Left renal cortex interstitium (tissue), 4 donors: ENCODE results near the gene FAM120C. TPM values are rescaled to one million over a fixed set of nuclear protein-coding genes. Genes with fewer than 3 reads are reported as not detected.

Experiments used
- DNase-seq, 4 donors: peaks; one replicate each; pipeline ENCODE4 v3.0.0-alpha.2; 2013; ENCODE audit warnings: low read depth in 4 of 4, low spot score in 2 of 4, missing footprints in 1 of 4
- polyA plus RNA-seq, 4 donors: library from polyadenylated mRNA; unstranded; fragments of 120-200 nt; gene quantifications; one replicate each; pipeline ENCODE4 v1.2.1, GENCODE V29; 2013; ENCODE audit not compliant: insufficient read length in 4 of 4

The FAM120C gene
- 10 to 100 TPM in 2 of 4 donors, 1 to 10 TPM in 2; 8.3 to 13.2 (median 10.6) TPM for polyA plus RNA-seq

GRCh38 chrX:54182864-54183613 lies at the start of gene FAM120C:
TSS of gene FAM120C (minus strand) at chrX:54183254. CDS start at chrX:54183198, 56 bp downstream.
- peak; percentile 53 to 66 (median 60) for DNase-seq

- no peak for DNase-seq
These were observed 47.5 kb upstream of the FAM120C start for GRCh38 chrX:54230435-54231148.

- DNase-seq, result no peak
These were observed 40.5 kb upstream of the FAM120C start for GRCh38 chrX:54223581-54223980.

- no peak for DNase-seq
These were observed 30.5 kb upstream of the FAM120C start for GRCh38 chrX:54213603-54214002.

- DNase-seq, result no peak
These were observed 25.5 kb upstream of the FAM120C start for GRCh38 chrX:54208531-54208930.

- DNase-seq, result no peak
These were observed 15.2 kb upstream of the FAM120C start for GRCh38 chrX:54198262-54198661.

- no peak for DNase-seq
These were observed 12.0 kb upstream of the FAM120C start for GRCh38 chrX:54194982-54195588.

GRCh38 chrX:54193085-54193821 lies 10.2 kb upstream of the FAM120C start:
- no peak for DNase-seq

- no peak for DNase-seq
These were observed 1.4 kb upstream of the FAM120C start for GRCh38 chrX:54184474-54184873.

GRCh38 chrX:54182194-54182863 lies 725 bp downstream of the FAM120C start:
- no peak for DNase-seq

- DNase-seq, result no peak
These were observed 1.7 kb downstream of the FAM120C start for GRCh38 chrX:54181202-54181953.

GRCh38 chrX:54180403-54180802 lies 2.7 kb downstream of the FAM120C start:
- no peak for DNase-seq

GRCh38 chrX:54178100-54178940 lies 4.7 kb downstream of the FAM120C start:
- DNase-seq, result no peak

GRCh38 chrX:54177306-54177705 lies 5.7 kb downstream of the FAM120C start:
- DNase-seq, result no peak

GRCh38 chrX:54173791-54174190 lies 9.3 kb downstream of the FAM120C start:
- DNase-seq, result no peak

- DNase-seq, result no peak
These were observed 10.6 kb downstream of the FAM120C start for GRCh38 chrX:54172455-54172854.

- DNase-seq, result no peak
These were observed 11.4 kb downstream of the FAM120C start for GRCh38 chrX:54171527-54172250.

- DNase-seq, result no peak
These were observed 12.0 kb downstream of the FAM120C start for GRCh38 chrX:54171091-54171490.
